Uterus (tissue), 2 donors: ENCODE results near the gene DDX31.

Experiments
- CTCF ChIP-seq, 4 experiments: fragments of 200-600 bp in 2 of 4; fragments of 450-650 bp in 2 of 4; sonication (generic) in 2 of 4; IDR thresholded peaks; one replicate each; pipeline ENCODE4 v1.5.1; 2016 to 2019; ENCODE audit warnings: antibody characterized with exemption in 4 of 4, mild to moderate bottlenecking in 2 of 4, moderate library complexity in 1 of 4
- POLR2A ChIP-seq, 2 donors: fragments of 450-650 bp; IDR thresholded peaks; one replicate each; pipeline ENCODE4 v1.6.1; 2016; ENCODE audit warnings: antibody characterized with exemption in 2 of 2, mild to moderate bottlenecking in 1 of 2, moderate library complexity in 1 of 2

GRCh38 chr9:132596200-132596599 lies 73.6 kb downstream of the DDX31 start:
- no peak for TF ChIP-seq CTCF (IDR thresholded peaks at IDR 0.05)
- no peak for TF ChIP-seq POLR2A (IDR thresholded peaks at IDR 0.05)
